HepG2 (cell line): ENCODE measurements around the gene PRSS38. TPM values are rescaled to one million over a fixed set of nuclear protein-coding genes. Genes with fewer than 3 reads are reported as not detected.

Source experiments
- ATAC-seq: fragments of 200-7000 bp; cut with Tn5 transposase; 3 replicates; pipeline ENCODE4 v1.9.1; 2020; ENCODE audit warnings: mild to moderate bottlenecking, moderate library complexity
- BruUV-seq: library from RNA; stranded (reverse); fragments of 400-500 nt; replicated peaks from 2 replicates; lab custom pipeline; 2021; lab: Mats Ljungman, UMichigan
- CTCF ChIA-PET: fragments of 300-600 bp; formaldehyde crosslinking; extraction: SDS; loops from one replicate; lab custom pipeline; 2021; ENCODE audit warnings: low total read pairs, inconsistent platforms, low intra/inter-chr PET ratio; lab: Yijun Ruan, JAX
- POLR2A ChIA-PET: fragments of 350-600 bp; sonication (Branson Sonifier 250); formaldehyde crosslinking; loops from one replicate; lab custom pipeline; 2020; ENCODE audit warnings: antibody characterized with exemption, inconsistent platforms; lab: Yijun Ruan, JAX
- DNase-seq: peaks from one replicate; pipeline ENCODE4 v3.0.0-alpha.2; 2015; ENCODE audit warnings: low spot score
- FAIRE-seq: peaks from 3 replicates; lab custom pipeline; 2011; peaks lifted over from hg19 to GRCh38; lab: Jason Lieb, UNC
- H2AFZ ChIP-seq: one replicate; pipeline ENCODE4 v1.6.1; 2011; ENCODE audit warnings: low read length, inconsistent platforms
- H3K27ac ChIP-seq: fragments of 300-600 bp; 3 replicates; pipeline ENCODE4 v1.8.0; 2011; ENCODE audit warnings: mixed run types, mild to moderate bottlenecking, mixed read lengths, low read length, inconsistent platforms; ENCODE audit not compliant: insufficient read depth; ENCODE audit errors: extremely low read length
- H3K27me3 ChIP-seq, 2 experiments: fragments of 200-600 bp in 1 of 2; 2 replicates in 1 of 2; 3 replicates in 1 of 2; pipeline versions ENCODE4 v1.6.0 to v1.8.0; 2011; ENCODE audit warnings: low read length in 2 of 2, mild to moderate bottlenecking in 2 of 2, moderate library complexity in 2 of 2, inconsistent platforms in 1 of 2; ENCODE audit not compliant: insufficient read depth in 2 of 2, control insufficient read depth in 1 of 2
- H3K36me3 ChIP-seq, 2 experiments: fragments of 200-600 bp in 1 of 2; replicated peaks in 1 of 2; 2 replicates in 1 of 2; 3 replicates in 1 of 2; pipeline versions ENCODE4 v1.5.1 to v1.8.0; 2011; ENCODE audit warnings: low read length in 2 of 2, inconsistent platforms in 1 of 2; ENCODE audit not compliant: insufficient read depth in 2 of 2, control insufficient read depth in 1 of 2
- H3K4me1 ChIP-seq: 2 replicates; pipeline ENCODE4 v1.5.1; 2012; ENCODE audit warnings: low read length, inconsistent platforms; ENCODE audit not compliant: insufficient read depth
- H3K4me2 ChIP-seq: 2 replicates; pipeline ENCODE4 v1.6.0; 2011; ENCODE audit warnings: low read depth, low read length, inconsistent platforms
- H3K4me3 ChIP-seq, 3 experiments: fragments of 200-600 bp in 1 of 3; sonication (generic), shearing (Covaris generic) in 1 of 3; replicated peaks in 1 of 3; 2 replicates each; pipeline ENCODE4 v1.5.1; 2011 to 2016; ENCODE audit warnings: low read length in 3 of 3, inconsistent platforms in 2 of 3, low read depth in 2 of 3, mild to moderate bottlenecking in 2 of 3, control low read depth in 1 of 3, mixed read lengths in 1 of 3; ENCODE audit not compliant: insufficient read depth in 1 of 3
- H3K79me2 ChIP-seq: one replicate; pipeline ENCODE4 v1.6.1; 2011; ENCODE audit warnings: low read length, inconsistent platforms; ENCODE audit not compliant: insufficient read depth
- H3K9ac ChIP-seq: 2 replicates; pipeline ENCODE4 v1.6.0; 2011; ENCODE audit warnings: mild to moderate bottlenecking, low read depth, low read length, inconsistent platforms; ENCODE audit not compliant: insufficient read depth
- H3K9me3 ChIP-seq: 2 replicates; pipeline ENCODE4 v1.5.1; 2012; ENCODE audit warnings: mild to moderate bottlenecking, low read length
- H4K20me1 ChIP-seq: 2 replicates; pipeline ENCODE4 v1.6.0; 2011; ENCODE audit warnings: inconsistent platforms, mild to moderate bottlenecking, low read length, moderate library complexity; ENCODE audit not compliant: insufficient read depth
- CCDC6 ChIP-seq: sonication (generic); formaldehyde crosslinking; IDR thresholded peaks from 2 replicates; pipeline ENCODE4 v1.8.1; 2022; ENCODE audit warnings: mild to moderate bottlenecking, missing genetic modification reagents, moderate library complexity
- CENPX ChIP-seq: sonication (generic); formaldehyde crosslinking; IDR thresholded peaks from 2 replicates; pipeline ENCODE4 v1.9.0; 2021; ENCODE audit warnings: mild to moderate bottlenecking, missing genetic modification reagents, moderate library complexity
- FOXP1 ChIP-seq, 2 experiments: fragments of 450-650 bp in 1 of 2; IDR thresholded peaks; 2 replicates each; pipeline ENCODE4 v1.6.1; 2017 to 2018; ENCODE audit warnings: antibody characterized with exemption in 1 of 2
- GFI1 ChIP-seq: sonication (generic); formaldehyde crosslinking; IDR thresholded peaks from 2 replicates; pipeline ENCODE4 v1.5.0; 2020; ENCODE audit warnings: missing genetic modification reagents, mild to moderate bottlenecking, borderline replicate concordance
- MAF1 ChIP-seq: sonication (generic); formaldehyde crosslinking; IDR thresholded peaks from 2 replicates; pipeline ENCODE4 v1.5.0; 2020; ENCODE audit warnings: missing genetic modification reagents, borderline replicate concordance
- MAFF ChIP-seq: IDR thresholded peaks from 2 replicates; pipeline ENCODE4 v1.6.1; 2011; ENCODE audit warnings: low read depth, low read length, improper control_type of control experiment
- MIXL1 ChIP-seq: IDR thresholded peaks from 2 replicates; pipeline ENCODE4 v1.6.1; 2016
- NFE2 ChIP-seq: sonication (generic); formaldehyde crosslinking; IDR thresholded peaks from 2 replicates; pipeline ENCODE4 v1.4.0; 2020; ENCODE audit warnings: missing genetic modification reagents
- NFIC ChIP-seq: IDR thresholded peaks from 2 replicates; pipeline ENCODE4 v1.6.1; 2012; ENCODE audit warnings: mild to moderate bottlenecking, low read length, inconsistent platforms
- PLRG1 ChIP-seq: fragments of 450-650 bp; conservative IDR thresholded peaks from 2 replicates; pipeline ENCODE4 v1.6.1; 2016
- RXRA ChIP-seq: sonication (generic); formaldehyde crosslinking; IDR thresholded peaks from 2 replicates; pipeline ENCODE4 v1.5.1; 2020; ENCODE audit warnings: missing genetic modification reagents
- ZBTB8A ChIP-seq: sonication (generic); formaldehyde crosslinking; IDR thresholded peaks from 2 replicates; pipeline ENCODE4 v1.4.0; 2020; ENCODE audit warnings: mild to moderate bottlenecking, low read depth, missing genetic modification reagents, borderline replicate concordance
- ZNF138 ChIP-seq: sonication (generic); formaldehyde crosslinking; IDR thresholded peaks from 2 replicates; pipeline ENCODE4 v1.5.0; 2020; ENCODE audit warnings: mild to moderate bottlenecking, low read depth, missing genetic modification reagents
- ZNF263 ChIP-seq: sonication (generic); formaldehyde crosslinking; IDR thresholded peaks from 2 replicates; pipeline ENCODE4 v1.4.0; 2020; ENCODE audit warnings: missing genetic modification reagents
- ZNF75D ChIP-seq: sonication (generic); formaldehyde crosslinking; IDR thresholded peaks from 2 replicates; pipeline ENCODE4 v1.8.1; 2023; ENCODE audit warnings: missing genetic modification reagents, mild to moderate bottlenecking, borderline replicate concordance
- ZNF879 ChIP-seq: sonication (generic); formaldehyde crosslinking; IDR thresholded peaks from 2 replicates; pipeline ENCODE4 v1.8.1; 2023; ENCODE audit warnings: missing genetic modification reagents
- ZSCAN25 ChIP-seq: sonication (generic); formaldehyde crosslinking; IDR thresholded peaks from 2 replicates; pipeline ENCODE4 v1.8.0; 2022; ENCODE audit warnings: mild to moderate bottlenecking, missing genetic modification reagents
- WGBS: methylation state at CpG from one replicate; pipeline ENCODE4 v1.1.6; 2017; ENCODE audit warnings: low lambda C conversion rate; 5-methylcytosine and 5-hydroxymethylcytosine counted together
- in situ Hi-C: cut with HindIII; loops from 2 replicates; pipeline ENCODE4 v1.10.0; 2017; ENCODE audit warnings: low pct_unique_long_range_greater_than_20kb; ENCODE audit not compliant: extremely low pct_ligation_motif_present
- intact Hi-C: fragments of 100-400 bp; cut with micrococcal nuclease; formaldehyde crosslinking; loops from one replicate; pipeline ENCODE4 v1.10.0; 2022; ENCODE audit not compliant: unreplicated experiment
- polyA plus RNA-seq, 8 experiments: library from polyadenylated mRNA; depleted of rRNA in 3 of 8; stranded (reverse) in 7 of 8; unstranded in 1 of 8; fragments of >200 nt; fragmentation: Illumina TruSeq in 4 of 8; extraction: Trizol in 4 of 8; gene quantifications; 2 replicates each; pipeline versions ENCODE4 v1.2.1 to v1.2.3, GENCODE V29; 2011 to 2016; ENCODE audit warnings: low read depth in 4 of 8, missing spikeins in 1 of 8, mixed read lengths in 1 of 8; ENCODE audit not compliant: insufficient read depth in 1 of 8
- total RNA-seq, 5 experiments: library from RNA; depleted of rRNA; stranded (reverse); fragments of >200 nt; fragmentation: Illumina TruSeq; extraction: Trizol; gene quantifications; 2 replicates each; pipeline ENCODE4 v1.2.3, GENCODE V29; 2016; ENCODE audit warnings: low read depth in 1 of 5
- TF ChIP-seq, protein P1 (sequence below): sonication (generic); formaldehyde crosslinking; IDR thresholded peaks from 2 replicates; pipeline ENCODE4 v1.4.0; 2020; ENCODE audit warnings: missing genetic modification reagents, borderline replicate concordance
- TF ChIP-seq, protein P2 (sequence below): sonication (generic); formaldehyde crosslinking; IDR thresholded peaks from 2 replicates; pipeline ENCODE4 v1.5.1; 2020; ENCODE audit warnings: missing genetic modification reagents, mild to moderate bottlenecking, borderline replicate concordance
- TF ChIP-seq, protein P3 (sequence below): sonication (generic); formaldehyde crosslinking; IDR thresholded peaks from 2 replicates; pipeline ENCODE4 v1.4.0; 2020; ENCODE audit warnings: missing genetic modification reagents

PRSS38 gene
- total and polyA plus RNA-seq, 2 of the 13 experiments (the other 11 are each of a cell fraction or from before 2014, with no cell fraction given) = not detected

DNA sequence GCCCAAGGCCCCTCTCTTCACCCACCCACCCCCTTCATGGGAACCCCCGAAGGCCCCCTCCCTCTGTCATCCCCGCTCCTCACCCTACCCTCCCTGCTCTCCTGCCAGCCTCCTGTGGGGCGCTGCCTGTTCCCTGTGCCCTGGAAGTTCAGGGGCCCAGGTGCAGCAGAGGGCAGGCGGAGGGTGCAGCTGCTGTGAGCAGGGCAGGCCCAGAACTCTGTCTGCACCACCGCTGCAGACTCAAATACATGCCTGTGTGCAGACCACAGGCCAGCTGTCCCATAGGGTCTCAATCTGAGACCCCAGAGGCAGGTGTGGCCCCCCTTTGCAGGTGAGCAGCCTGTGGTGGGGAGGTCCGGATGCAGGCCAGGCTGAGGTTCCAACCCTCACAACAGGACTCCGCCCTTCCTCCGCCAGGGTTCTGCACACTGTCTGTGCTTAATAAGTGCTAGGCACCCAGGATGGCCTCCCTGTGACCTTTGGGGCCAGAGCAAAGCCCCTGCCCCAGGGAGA lies 69.7 kb downstream of the PRSS38 start:
- no peak for ATAC-seq
- FAIRE-seq = no peak
- no peak overlapping the region for H3K27ac ChIP-seq
- in situ Hi-C loops = no loop called here
- no peaks in the 10 kb centered on the region for H3K79me2 ChIP-seq
- intact Hi-C loops = no loop called here
- H3K9me3 ChIP-seq = no peaks in the 10 kb centered on the region
- no peaks in the 10 kb centered on the region for H3K4me1 ChIP-seq
- POLR2A ChIA-PET = no interaction called here
- no peak overlapping the region for H3K4me2 ChIP-seq
- no peaks in the 10 kb centered on the region for H4K20me1 ChIP-seq
- no peaks in the 10 kb centered on the region for H3K36me3 ChIP-seq
- no peak overlapping the region for H3K4me3 ChIP-seq
- peaks cover 2 to 10% of the 10 kb centered on the region in 2 experiments; a peak in 3 of 5 replicates for H3K27me3 ChIP-seq
- 33% methylated on average over 5 of the region's 8 CpGs for WGBS
- no TSS peak for BruUV-seq
- CTCF ChIA-PET = no interaction called here
- H2AFZ ChIP-seq = no peak overlapping the region
- TF ChIP-seq MAF1 (no peak), FOXP1 (IDR thresholded peaks at IDR 0.05) (no peak), FOXP1 (CRISPR knock-in tag; IDR thresholded peaks at IDR 0.05) (no peak), RXRA (CRISPR knock-in tag) (no peak), ZNF263 (CRISPR knock-in tag) (no peak), ZBTB8A (CRISPR knock-in tag) (no peak), MAFF (no peak), ZNF75D (CRISPR knock-in tag) (no peak), GFI1 (CRISPR knock-in tag) (no peak), ZNF138 (no peak), PLRG1 (no peak), NFE2 (no peak), MIXL1 (no peak), CCDC6 (CRISPR knock-in tag) (no peak), NFIC (no peak), CENPX (CRISPR knock-in tag) (no peak), ZSCAN25 (CRISPR knock-in tag) (no peak), ZNF879 (no peak)
- TF ChIP-seq, protein P1, sequence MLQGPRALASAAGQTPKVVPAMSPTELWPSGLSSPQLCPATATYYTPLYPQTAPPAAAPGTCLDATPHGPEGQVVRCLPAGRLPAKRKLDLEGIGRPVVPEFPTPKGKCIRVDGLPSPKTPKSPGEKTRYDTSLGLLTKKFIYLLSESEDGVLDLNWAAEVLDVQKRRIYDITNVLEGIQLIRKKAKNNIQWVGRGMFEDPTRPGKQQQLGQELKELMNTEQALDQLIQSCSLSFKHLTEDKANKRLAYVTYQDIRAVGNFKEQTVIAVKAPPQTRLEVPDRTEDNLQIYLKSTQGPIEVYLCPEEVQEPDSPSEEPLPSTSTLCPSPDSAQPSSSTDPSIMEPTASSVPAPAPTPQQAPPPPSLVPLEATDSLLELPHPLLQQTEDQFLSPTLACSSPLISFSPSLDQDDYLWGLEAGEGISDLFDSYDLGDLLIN = no peak
- TF ChIP-seq, protein P2, sequence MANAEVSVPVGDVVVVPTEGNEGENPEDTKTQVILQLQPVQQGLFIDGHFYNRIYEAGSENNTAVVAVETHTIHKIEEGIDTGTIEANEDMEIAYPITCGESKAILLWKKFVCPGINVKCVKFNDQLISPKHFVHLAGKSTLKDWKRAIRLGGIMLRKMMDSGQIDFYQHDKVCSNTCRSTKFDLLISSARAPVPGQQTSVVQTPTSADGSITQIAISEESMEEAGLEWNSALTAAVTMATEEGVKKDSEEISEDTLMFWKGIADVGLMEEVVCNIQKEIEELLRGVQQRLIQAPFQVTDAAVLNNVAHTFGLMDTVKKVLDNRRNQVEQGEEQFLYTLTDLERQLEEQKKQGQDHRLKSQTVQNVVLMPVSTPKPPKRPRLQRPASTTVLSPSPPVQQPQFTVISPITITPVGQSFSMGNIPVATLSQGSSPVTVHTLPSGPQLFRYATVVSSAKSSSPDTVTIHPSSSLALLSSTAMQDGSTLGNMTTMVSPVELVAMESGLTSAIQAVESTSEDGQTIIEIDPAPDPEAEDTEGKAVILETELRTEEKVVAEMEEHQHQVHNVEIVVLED = no peak
- TF ChIP-seq, protein P3, sequence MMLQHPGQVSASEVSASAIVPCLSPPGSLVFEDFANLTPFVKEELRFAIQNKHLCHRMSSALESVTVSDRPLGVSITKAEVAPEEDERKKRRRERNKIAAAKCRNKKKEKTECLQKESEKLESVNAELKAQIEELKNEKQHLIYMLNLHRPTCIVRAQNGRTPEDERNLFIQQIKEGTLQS (CRISPR knock-in tag) = no peak
- no peak for DNase-seq
- H3K9ac ChIP-seq = no peak overlapping the region
